HEK293 (cell line): ENCODE results near the gene PCBP3.

Source experiments
- CTCF ChIP-seq: fragments of 450-650 bp; formaldehyde crosslinking; IDR thresholded peaks from 2 replicates; pipeline ENCODE4 v1.5.1; 2016; ENCODE audit warnings: missing biosample characterization, missing genetic modification characterization
- ZNF23 ChIP-seq: fragments of 450-650 bp; formaldehyde crosslinking; IDR thresholded peaks from 2 replicates; pipeline ENCODE4 v1.5.1; 2016; ENCODE audit warnings: missing biosample characterization, missing genetic modification characterization, borderline replicate concordance
- ZNF341 ChIP-seq: fragments of 450-650 bp; formaldehyde crosslinking; IDR thresholded peaks from 2 replicates; pipeline ENCODE4; 2016; ENCODE audit warnings: low read depth, missing biosample characterization, missing genetic modification characterization
- ZNF449 ChIP-seq: fragments of 450-650 bp; formaldehyde crosslinking; IDR thresholded peaks from 2 replicates; pipeline ENCODE4 v1.5.1; 2017; ENCODE audit warnings: missing biosample characterization, mild to moderate bottlenecking, missing genetic modification characterization, moderate library complexity
- ZNF585B ChIP-seq: fragments of 450-650 bp; formaldehyde crosslinking; IDR thresholded peaks from 2 replicates; pipeline ENCODE4 v1.5.1; 2016; ENCODE audit warnings: missing biosample characterization, missing genetic modification characterization

- TF ChIP-seq CTCF (tag by site-specific recombination) (no peak), ZNF23 (no peak), ZNF585B (no peak), ZNF449 (no peak), ZNF341 (tag by site-specific recombination) (no peak)
Measured at GRCh38 chr21:45767071-45768006, 123.8 kb downstream of the PCBP3 start.
